Subcutaneous adipose tissue (tissue), 4 donors: ENCODE data around the gene FRMD5. TPM values are rescaled to one million over a fixed set of nuclear protein-coding genes. Genes with fewer than 3 reads are reported as not detected.

Experiments used
- CTCF ChIP-seq: fragments of 450-650 bp; IDR thresholded peaks from one replicate; pipeline ENCODE4 v1.5.1; 2016; ENCODE audit warnings: low read depth, mild to moderate bottlenecking, control low read depth, antibody characterized with exemption, moderate library complexity
- total RNA-seq, 4 donors: library from RNA; depleted of rRNA; stranded (reverse); fragments of >200 nt; gene quantifications; one replicate each; pipeline ENCODE4 v1.1.0, GENCODE V29; 2016

The FRMD5 gene
- total RNA-seq, 4 donors from 2014 or later: 0.34 TPM; not detected in 3

- no peak for TF ChIP-seq CTCF
Measured at GRCh38 chr15:43899928-43900327, 295.1 kb downstream of the FRMD5 start.

GRCh38 chr15:43898891-43899290 lies 296.2 kb downstream of the FRMD5 start:
- no peak for TF ChIP-seq CTCF

- no peak for TF ChIP-seq CTCF
Measured at GRCh38 chr15:43896543-43896942, 298.5 kb downstream of the FRMD5 start.

GRCh38 chr15:43895586-43895985 lies 299.5 kb downstream of the FRMD5 start:
- TF ChIP-seq CTCF: no peak

- no peak for TF ChIP-seq CTCF
Measured at GRCh38 chr15:43893956-43894355, 301.1 kb downstream of the FRMD5 start.

GRCh38 chr15:43889042-43889441 lies 306.0 kb downstream of the FRMD5 start:
- TF ChIP-seq CTCF: no peak

GRCh38 chr15:43887901-43888300 lies 307.2 kb downstream of the FRMD5 start:
- TF ChIP-seq CTCF: no peak
